HG03159 (cell line): Measurements from ENCODE around the gene R3HCC1L.
A peak's percentile ranks its signal among the peaks of the same experiment; 100 is the strongest.
"Not testable (repeated sequence)": the region's sequence is repeated elsewhere in the genome, so short reads cannot be mapped to it uniquely, and the experiment has no call there.

Experiments used
- ATAC-seq: cut with Tn5 transposase; IDR thresholded peaks from one replicate; pipeline ENCODE4 v1.9.1; 2021; ENCODE audit warnings: mild to moderate bottlenecking, moderate library complexity; ENCODE audit not compliant: unreplicated experiment

Gene R3HCC1L

DNA sequence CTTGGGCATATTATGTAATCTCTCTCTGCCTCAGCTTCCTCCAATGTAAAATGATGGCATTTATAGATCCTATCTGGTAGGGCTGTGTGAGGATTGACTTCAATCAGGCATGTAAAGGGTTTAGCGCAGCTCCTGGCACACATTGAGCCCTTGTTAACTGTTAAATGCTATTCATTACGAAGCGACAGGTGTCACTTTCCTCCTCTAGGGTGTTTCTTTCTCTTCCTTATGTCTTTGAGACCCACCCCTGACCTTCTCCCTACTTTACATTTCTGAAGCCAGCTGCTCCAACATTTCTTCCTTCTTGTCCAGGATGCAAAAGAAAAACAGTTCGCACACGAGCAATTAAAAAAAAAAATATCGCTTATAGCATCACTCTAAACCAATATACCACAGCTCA is 5.7 kb upstream of the R3HCC1L start:
- ATAC-seq, result no peak

DNA sequence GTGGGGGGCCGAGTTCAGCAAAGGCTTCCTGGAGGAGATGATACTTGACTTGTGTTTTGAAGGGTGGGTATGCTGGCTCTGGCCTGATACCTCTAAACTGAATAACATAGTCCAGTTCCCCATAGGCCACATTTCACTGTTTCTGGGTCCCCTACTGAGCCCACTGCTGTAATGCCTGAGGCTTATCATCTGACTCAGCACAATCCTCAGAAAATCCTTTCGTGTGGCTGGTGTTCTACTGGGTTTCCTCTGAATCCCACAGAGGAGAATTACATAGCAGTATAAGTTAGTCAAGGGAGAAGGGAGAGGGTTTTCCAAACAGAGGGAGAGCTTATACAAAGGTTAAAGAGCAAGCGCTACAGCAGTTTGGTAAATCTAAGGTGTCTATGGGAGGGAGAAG is 2.8 kb upstream of the R3HCC1L start:
- ATAC-seq, result no peak

DNA sequence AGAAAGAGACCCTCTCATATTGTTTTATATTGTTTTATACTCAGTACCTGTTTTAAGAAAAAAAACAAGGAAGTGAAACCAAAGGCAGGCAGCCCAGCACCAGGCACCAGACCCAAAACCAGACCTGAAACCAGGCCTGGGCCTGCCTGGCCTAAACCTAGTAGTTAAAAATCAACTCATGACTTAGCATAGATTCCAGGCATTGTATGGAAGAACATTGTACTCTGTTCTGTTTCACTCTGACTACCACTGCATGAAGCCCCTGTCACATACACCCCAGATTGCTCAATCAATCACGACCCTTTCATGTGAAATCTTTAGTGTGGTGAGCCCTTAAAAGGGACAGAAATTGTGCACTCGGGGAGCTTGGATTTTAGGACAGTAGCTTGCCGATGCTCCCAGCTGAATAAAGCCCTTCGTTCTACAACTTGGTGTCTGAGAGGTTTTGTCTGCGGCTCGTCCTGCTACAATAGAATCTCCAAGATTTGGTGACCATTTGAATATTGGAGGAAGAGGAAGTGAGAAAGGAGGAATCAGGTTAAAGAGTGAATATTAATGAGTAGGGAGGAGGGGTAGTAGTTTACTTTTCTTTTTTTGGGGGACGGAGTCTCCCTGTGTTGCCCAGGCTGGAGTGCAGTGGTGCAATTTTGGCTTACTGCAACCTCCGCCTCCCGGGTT is 1.2 kb upstream of the R3HCC1L start:
- ATAC-seq, result peak; percentile 48

DNA sequence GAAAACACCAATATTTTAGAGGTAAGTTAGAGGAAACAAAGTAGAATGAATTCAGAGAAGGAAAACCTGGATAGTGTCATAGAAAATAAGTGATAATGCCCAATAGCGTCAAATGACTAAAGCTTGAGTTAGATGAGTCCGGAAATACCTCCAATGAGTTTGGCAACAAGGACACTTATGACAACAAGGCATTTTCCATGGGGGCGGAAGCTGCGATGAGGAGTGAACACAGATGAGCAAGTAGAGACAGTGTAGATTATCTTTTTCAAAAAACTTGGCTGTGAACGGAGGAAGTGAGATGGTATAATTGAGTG is 383 bp upstream of the R3HCC1L start:
- no peak for ATAC-seq

DNA sequence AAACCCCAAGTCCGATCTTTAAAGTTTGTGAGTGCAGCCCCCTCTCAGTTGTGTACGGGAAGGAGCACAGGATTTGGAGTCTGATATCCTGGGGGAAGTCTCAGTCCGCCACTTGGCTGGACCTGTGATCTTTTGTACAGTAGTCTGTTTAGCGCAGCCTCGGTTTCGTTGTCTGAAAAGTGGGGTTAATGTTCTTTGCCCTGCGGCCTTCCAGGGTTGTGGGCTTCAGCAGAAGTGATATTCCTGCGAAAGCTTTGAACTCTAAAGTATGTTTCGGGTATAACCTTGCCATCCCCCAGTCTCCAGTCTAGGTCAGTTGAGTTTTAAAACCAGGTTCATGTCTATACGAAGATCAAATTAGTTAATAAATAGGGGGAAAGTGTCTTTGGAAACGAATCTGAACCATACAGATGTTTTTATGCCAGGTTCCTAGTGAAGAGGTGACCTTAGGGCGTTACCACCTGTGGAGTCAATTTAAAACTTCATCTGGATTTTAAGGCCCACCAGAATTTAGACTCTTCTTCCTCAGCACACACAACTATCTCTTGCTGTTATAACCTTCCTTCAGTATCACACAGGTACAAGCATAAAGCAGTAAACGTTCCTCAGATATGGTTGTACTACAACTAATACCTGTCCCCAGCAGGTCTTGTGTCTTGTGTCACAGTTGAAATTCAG is 904 bp downstream of the R3HCC1L start:
- no peak for ATAC-seq

DNA sequence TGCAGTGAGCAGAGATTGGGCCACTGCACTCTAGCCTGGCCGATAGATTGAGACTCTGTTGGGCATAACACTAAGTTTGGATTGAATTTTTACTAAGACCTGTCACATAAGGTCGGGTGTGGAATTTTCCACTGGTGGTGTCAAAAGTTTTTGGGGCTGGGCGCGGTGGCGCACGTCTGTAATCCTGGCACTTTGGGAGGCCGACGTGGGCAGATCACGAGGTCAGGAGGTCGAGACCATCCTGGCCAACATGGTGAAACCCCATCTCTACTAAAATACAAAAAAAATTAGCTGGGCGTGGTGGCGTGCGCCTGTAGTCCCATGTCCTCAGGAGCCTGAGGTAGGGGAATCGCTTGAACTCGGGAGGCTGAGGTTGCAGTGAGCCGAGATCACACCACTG is 2.3 kb downstream of the R3HCC1L start:
- not testable (repeated sequence) for ATAC-seq

DNA sequence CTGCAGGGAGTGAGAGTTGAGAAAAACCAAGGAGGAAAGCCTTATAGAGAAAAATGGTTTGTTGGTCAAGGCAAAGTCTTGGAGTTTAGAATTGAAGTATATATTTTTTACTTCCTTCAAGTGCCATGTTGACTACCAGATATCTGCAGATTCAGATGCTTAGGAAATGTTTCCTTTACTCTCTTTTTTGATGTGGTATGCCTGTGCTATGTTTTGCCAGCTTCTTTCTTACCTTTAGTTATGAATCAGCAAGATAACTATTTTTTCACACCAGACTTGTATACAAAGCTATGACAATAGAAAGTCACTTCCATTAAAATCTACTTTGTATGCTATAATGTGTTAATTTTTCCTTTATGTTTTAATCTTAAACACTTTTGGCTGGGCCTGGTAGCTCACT is 3.6 kb downstream of the R3HCC1L start:
- no peak for ATAC-seq

DNA sequence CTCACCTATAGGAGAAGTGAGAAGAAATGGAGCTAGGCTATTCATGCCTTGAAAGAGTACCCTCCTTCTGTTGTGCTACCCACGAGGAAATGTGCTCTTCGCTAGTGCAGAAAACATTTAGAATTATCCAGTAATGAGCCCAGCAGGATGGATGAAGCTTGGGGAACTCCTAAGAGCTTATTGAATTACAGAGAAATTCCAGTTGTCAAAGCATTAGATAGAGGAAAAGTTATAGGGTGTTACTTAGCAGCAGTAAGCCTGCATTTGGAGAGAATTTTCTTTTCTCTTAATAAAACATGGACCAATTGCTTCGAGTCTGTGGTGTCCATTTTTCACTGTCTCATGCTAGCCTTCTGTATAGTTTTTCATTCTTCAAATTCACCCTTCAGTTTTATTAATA is 5.0 kb downstream of the R3HCC1L start:
- ATAC-seq, result no peak

DNA sequence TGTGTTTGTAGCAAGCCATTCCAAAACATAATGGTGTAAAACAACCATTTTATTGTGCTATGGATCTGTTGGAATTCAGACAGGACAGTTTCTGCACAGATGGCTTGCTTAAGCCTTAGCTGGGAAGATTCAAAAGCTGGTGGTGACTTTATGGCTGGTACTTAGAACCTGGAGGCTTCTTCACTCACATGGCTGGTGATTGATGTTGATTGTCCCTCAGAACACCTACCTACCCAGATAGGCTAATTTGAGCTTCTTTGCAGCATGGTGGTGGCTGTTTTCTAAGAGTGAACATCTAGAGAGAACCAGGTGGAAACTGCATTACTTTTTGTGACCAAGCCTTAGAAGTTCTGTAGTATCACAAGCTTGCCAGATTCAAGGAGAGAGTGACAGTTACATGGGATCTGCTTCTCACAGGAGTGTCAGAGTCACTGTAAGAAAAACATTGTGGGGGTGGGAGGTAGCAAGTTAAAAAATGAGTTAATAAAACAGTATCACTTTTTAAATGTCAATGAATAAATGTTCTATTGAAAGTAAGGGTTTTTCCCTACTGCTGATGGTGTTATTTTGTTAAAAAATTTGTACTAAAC is 7.1 kb downstream of the R3HCC1L start:
- no peak for ATAC-seq

DNA sequence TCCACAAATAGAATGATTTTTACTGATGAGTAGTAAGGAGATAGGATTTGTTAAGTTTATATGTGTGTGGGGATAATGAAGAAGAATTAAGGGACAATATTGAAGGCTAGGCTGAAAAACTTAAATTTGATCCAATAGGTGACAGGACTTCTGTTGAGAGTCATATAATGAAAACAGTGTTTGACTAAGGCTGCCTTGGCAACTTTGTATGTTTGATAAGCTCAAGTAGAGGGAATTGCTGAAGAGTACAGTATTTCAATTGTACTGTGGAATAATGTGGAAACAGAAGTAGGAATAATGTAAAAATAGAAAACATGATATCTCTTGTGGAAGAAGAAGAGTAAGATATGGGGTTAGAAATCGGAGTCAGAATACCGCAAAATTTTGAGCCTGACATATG is 10.5 kb downstream of the R3HCC1L start:
- no peak for ATAC-seq

DNA sequence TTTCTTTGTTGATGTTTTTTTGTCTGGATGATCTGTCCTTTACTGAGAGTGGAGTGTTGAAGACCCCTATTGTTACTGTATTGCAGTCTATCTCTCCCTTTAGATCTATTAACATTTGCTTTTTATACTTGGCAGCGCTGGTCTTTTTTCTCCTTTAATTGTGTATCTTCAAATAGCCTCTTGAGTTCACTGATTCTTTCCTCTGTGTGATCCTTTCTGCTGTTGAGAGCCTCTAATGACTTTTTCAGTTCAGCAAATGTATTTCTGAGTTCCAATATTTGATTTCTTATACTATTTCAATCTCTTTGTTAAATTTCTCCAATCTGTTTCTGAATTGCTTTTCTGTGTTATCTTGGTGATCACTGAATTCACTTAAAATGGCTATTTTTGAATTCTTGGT is 15.4 kb downstream of the R3HCC1L start:
- ATAC-seq, result no peak

DNA sequence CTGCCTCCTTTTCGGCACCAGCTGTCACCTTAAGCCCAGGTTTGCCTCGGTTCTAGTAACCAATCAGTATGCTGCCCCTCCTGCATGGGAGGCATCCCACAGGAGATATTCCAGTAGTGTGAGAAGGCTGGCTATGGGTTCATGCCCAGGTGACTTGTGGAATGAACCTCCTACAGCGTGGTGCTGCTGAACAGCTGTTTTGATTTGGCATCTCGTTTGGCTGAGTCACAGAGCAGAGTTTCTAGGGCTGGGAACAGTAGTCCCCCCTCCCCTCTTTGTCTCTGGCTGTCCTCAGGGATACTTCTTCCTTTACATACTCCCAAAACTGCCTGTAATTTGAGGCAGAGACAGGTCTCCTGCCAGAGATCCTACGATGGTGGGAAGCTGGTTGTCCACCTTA is 16.1 kb downstream of the R3HCC1L start:
- ATAC-seq, result no peak

DNA sequence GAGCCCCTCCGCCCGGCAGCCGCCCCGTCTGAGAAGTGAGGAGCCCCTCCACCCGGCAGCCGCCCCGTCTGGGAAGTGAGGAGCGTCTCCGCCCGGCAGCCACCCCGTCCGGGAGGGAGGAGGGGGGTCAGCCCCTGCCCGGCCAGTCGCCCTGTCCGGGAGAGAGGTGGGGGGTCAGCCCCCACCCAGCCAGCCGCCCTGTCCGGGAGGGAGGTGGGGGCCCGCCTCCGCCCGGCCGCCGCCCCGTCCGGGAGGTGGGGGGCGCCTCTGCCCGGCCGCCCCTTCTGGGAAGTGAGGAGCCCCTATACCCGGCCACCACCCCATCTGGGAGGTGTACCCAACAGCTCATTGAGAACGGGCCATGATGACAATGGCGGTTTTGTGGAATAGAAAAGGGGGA is 18.3 kb downstream of the R3HCC1L start:
- ATAC-seq, result not testable (repeated sequence)

DNA sequence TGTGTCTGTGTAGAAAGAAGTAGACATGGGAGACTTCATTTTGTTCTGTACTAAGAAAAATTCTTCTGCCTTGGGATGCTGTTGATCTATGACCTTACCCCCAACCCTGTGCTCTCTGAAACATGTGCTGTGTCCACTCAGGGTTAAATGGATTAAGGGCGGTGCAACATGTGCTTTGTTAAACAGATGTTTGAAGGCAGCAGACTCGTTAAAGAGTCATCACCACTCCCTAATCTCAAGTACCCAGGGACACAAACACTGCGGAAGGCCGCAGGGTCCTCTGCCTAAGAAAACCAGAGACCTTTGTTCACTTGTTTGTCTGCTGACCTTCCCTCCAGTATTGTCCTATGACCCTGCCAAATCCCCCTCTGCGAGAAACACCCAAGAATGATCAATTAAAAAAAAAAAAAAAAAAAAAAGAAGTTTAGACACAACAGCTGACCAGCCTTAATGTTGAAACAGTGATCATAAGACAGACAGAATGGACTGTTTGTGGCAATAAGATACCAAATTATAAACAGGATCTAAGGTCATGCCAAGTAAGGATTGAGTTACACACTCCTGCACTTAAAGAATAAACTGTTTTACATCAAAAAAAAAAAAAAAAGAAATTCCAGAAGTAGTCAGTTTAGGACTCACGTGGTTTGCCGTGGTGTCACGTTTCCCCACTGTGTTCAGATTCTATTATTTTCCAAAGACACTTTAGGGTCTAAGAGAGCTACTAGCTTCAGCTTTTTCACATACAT is 18.9 kb downstream of the R3HCC1L start:
- ATAC-seq, result not testable (repeated sequence)

DNA sequence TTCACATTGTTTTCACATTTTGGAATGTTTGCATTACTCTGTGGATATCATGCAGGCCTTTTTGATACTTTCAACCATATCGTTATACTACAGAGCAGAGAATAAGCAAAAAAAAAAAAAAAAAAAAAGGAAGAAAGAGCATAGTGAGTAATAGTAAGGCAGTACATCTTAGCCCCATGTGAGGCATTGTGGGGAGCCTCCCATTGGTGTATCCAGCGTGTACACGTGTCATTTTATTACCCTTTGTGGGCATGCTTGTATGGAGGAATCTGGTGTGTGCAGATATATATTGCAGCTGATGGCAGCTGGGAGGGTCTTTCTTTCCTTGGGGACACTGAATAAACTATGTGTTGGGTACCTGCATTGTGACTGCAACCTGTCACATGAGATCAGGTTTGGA is 19.6 kb downstream of the R3HCC1L start:
- ATAC-seq, result no peak

DNA sequence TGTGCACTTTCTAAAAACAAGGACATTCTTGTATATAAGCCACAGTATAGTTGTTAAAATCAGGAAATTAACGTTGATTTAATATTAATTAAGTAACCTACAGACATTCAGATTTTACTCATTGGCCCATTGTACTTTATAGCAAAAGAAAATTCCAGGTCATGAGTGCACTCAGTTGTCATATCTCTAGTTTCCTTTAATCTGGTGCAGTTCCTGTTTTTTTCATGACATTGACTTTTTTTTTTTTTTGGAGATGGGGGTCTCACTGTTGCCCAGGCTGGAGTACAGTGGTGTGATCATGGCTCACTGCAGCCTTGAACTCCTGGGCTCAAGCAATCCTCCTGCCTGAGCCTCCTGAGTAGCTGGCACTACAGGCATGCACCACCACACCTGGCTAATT is 24.1 kb downstream of the R3HCC1L start:
- no peak for ATAC-seq

DNA sequence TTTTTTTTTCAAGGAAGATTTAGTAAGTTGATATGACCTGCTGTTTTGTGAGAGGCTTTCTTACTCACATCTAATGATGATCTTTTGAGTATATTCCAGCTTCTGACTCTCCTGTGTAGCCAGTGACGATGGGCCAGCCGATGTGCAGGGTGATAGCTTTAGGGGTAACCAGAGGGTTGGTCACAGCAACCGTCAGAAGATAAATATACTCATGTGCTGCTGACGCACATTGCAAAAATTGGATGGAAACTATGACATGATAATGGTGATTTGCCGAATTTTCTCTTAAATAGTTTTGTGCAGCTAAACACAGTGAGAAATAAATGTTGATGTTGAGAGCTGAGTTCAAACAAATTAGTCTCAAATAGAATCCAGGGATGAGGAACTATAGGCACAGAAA is 29.5 kb downstream of the R3HCC1L start:
- no peak for ATAC-seq

DNA sequence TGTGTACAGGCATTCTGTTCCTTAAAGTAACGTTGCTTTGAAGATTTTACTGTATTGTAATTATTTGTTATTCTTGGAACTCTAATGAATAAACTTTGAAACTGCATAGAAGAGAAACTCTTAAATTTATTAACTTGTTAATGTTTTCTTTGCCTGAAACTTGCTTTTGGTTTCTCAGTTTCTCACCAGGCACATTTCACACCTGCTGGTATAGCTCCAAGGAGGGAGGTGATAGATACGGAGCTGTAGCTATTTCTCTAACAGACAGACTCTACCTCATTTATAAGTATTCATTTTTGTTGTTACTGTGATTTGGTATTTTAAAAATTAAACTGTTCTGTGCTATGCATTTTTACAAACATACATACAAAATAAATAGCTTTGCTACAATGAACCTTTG is 32.7 kb downstream of the R3HCC1L start:
- peak; percentile 45 for ATAC-seq

DNA sequence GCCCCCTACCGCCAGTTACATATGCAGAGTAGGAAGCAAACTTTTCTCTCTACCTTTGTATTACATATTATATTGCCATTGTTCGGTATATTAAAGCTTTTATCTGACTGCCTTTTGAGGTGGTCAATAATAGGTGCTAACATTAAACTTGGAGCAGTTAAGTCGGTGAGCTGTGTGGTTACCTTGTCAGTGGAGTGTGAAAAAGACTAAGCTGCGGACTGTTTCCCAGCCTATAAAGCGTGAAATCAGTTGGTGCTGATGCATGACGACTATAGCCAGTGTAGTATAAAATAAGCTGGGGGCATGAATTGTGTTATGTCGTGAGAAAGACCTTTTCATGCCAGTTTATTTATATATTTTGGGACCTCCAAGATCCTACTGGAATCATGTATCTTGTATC is 33.7 kb downstream of the R3HCC1L start:
- ATAC-seq, result peak; percentile 72

DNA sequence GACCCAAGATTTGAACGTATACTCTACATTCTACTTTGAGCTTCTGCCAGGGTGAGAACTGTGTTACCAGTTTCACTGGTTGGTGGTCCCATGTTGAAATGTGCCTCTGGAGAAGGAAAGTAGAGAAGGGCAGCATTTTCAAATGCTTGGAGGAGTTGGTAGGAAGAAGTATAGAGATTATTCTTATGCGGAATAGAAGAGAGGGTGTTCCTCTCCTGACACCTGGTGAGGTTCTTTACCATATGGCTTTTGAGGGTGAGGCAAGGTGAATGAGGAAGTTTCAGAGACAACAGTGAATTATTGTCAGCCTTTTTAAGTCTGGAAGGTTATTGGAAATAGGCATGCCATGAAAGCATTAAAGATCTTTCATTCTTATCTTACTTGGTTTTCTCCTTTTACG is 34.3 kb downstream of the R3HCC1L start:
- ATAC-seq, result no peak

DNA sequence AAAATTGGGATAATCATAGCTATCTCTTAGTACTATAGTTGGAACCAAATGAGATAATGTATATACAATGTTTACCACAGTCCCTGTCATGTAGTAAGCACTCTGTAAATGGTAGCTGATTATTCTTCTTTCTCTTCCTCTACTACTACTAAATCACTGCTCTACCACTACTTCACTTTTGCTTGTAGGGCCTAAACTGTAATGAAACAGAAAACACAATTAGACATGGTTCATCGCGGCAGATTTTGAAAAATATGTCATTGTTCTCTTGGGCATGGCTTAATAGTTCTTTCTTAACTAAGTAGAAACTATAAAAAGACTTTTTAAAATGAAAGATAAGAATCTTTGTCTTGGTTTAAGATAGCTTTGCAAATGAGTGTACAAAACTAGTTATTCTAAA is 34.9 kb downstream of the R3HCC1L start:
- ATAC-seq, result no peak
